Fibroblast of lung (primary cell): Measurements from ENCODE around the gene PCGF5. TPM values are rescaled to one million over a fixed set of nuclear protein-coding genes. Genes with fewer than 3 reads are reported as not detected.

Experiments used
- DNase-seq, 2 donors: peaks; one replicate each; pipeline versions ENCODE4 v3.0.0 to v3.0.0-alpha.2; 2010; ENCODE audit warnings: low read depth in 2 of 2
- H2AFZ ChIP-seq: 2 replicates; pipeline ENCODE4 v1.5.1; 2012; ENCODE audit warnings: low read length, control low read depth, inconsistent platforms
- H3K27ac ChIP-seq: 2 replicates; pipeline ENCODE4 v1.5.1; 2011; ENCODE audit warnings: low read length, control low read depth; ENCODE audit not compliant: insufficient read depth
- H3K27me3 ChIP-seq: 2 replicates; pipeline ENCODE4 v1.5.1; 2011; ENCODE audit warnings: mild to moderate bottlenecking, low read length; ENCODE audit not compliant: control insufficient read depth, insufficient read depth
- H3K36me3 ChIP-seq: 2 replicates; pipeline ENCODE4 v1.5.1; 2011; ENCODE audit warnings: low read length; ENCODE audit not compliant: control insufficient read depth, insufficient read depth
- H3K4me1 ChIP-seq: 2 replicates; pipeline ENCODE4 v1.5.1; 2011; ENCODE audit warnings: low read length; ENCODE audit not compliant: control insufficient read depth, insufficient read depth; ENCODE audit errors: extremely low read depth
- H3K4me2 ChIP-seq: 2 replicates; pipeline ENCODE4 v1.5.1; 2011; ENCODE audit warnings: low read length, control low read depth; ENCODE audit not compliant: insufficient read depth; ENCODE audit errors: extremely low read depth
- H3K4me3 ChIP-seq, 4 experiments: fragments of 200-600 bp in 1 of 4; sonication (generic) in 1 of 4; replicated peaks in 1 of 4; 2 replicates each; pipeline ENCODE4 v1.5.1; 2011 to 2016; ENCODE audit warnings: low read length in 4 of 4, low read depth in 3 of 4, mild to moderate bottlenecking in 3 of 4, control low read depth in 2 of 4, inconsistent platforms in 1 of 4, mixed read lengths in 1 of 4; ENCODE audit not compliant: insufficient read depth in 1 of 4; ENCODE audit errors: control extremely low read depth in 1 of 4
- H3K79me2 ChIP-seq: 2 replicates; pipeline ENCODE4 v1.5.1; 2012; ENCODE audit warnings: mild to moderate bottlenecking, low read length, inconsistent platforms; ENCODE audit not compliant: control insufficient read depth, insufficient read depth
- H3K9ac ChIP-seq: 2 replicates; pipeline ENCODE4 v1.5.1; 2011; ENCODE audit warnings: mild to moderate bottlenecking, low read length, control low read depth; ENCODE audit not compliant: insufficient read depth
- H3K9me3 ChIP-seq: 2 replicates; pipeline ENCODE4 v1.5.1; 2012; ENCODE audit warnings: low read depth, low read length; ENCODE audit not compliant: control insufficient read depth, insufficient read depth
- H4K20me1 ChIP-seq: 2 replicates; pipeline ENCODE4 v1.5.1; 2011; ENCODE audit warnings: low read length; ENCODE audit not compliant: control insufficient read depth, insufficient read depth; ENCODE audit errors: extremely low read depth
- CTCF ChIP-seq, 2 donors: IDR thresholded peaks in 1 of 2; conservative IDR thresholded peaks in 1 of 2; 1 replicate in 1 of 2; 2 replicates in 1 of 2; pipeline ENCODE4 v1.5.1; 2011 to 2012; ENCODE audit warnings: low read length in 2 of 2, control low read depth in 1 of 2, inconsistent platforms in 1 of 2, low read depth in 1 of 2, mild to moderate bottlenecking in 1 of 2
- EZH2 ChIP-seq: IDR thresholded peaks from 2 replicates; pipeline ENCODE4 v1.5.1; 2012; ENCODE audit warnings: low read length, control low read depth, mild to moderate bottlenecking; ENCODE audit errors: missing control alignments
- polyA plus RNA-seq, 2 donors: library from polyadenylated mRNA; depleted of rRNA in 1 of 2; stranded (reverse) in 1 of 2; unstranded in 1 of 2; fragments of >200 nt; gene quantifications; 2 replicates each; pipeline ENCODE4 v1.2.1, GENCODE V29; 2011 to 2012; ENCODE audit warnings: missing spikeins in 1 of 2
- total RNA-seq: library from RNA; depleted of rRNA; stranded (reverse); fragments of >200 nt; gene quantifications from 2 replicates; pipeline ENCODE4 v1.2.1, GENCODE V29; 2014

The PCGF5 gene
- total and polyA plus RNA-seq, 2 donors (not counting 1 experiment from before 2014, with no cell fraction given): 31.3 to 31.5 TPM

DNA sequence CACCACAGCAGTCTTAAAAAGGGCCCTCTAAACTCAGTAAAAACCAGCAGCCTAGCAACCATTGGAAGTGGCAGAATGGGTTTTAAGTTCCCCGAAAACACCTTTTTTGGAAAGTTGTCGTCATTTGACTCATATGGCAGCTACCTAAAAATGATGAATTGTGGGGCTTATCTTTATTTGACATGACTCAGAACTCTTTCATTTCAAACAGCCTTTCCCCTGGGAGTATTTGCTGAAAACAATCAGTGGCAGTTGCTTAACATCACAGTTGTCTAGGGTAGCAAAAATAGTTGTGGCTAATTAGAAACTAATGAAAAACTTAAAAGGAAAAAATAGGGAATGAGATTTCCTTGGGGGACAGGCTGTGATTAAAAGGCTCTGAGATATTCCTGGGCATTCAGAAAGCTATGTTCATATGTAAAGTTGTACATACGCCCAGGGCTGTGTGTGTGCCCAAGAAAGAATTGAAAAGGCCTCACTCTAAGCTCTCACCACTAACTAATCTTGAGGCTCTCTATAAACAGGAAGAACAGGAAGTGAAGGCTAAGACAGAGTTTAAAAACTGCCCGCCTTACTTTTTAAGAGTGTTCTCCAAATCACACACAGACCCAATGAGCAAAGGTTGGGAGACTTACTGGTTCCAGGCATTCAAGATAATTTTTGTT lies 108.0 kb downstream of the PCGF5 start:
- H3K27me3 ChIP-seq: no peaks in the 10 kb centered on the region
- no peaks in the 10 kb centered on the region for H3K36me3 ChIP-seq
- no peaks in the 10 kb centered on the region for H3K9me3 ChIP-seq
- no peaks in the 10 kb centered on the region for H4K20me1 ChIP-seq
- TF ChIP-seq EZH2: no peak
- TF ChIP-seq CTCF (conservative IDR thresholded peaks at IDR 0.05 in 1 of 2, IDR thresholded peaks at IDR 0.05 in 1 of 2; ENCODE audit: low read depth in 1 of 2, low read length in 2 of 2): no peak
- no peak overlapping the region for H3K4me2 ChIP-seq
- no peaks in the 10 kb centered on the region for H3K4me1 ChIP-seq
- H3K27ac ChIP-seq: no peak overlapping the region
- H3K9ac ChIP-seq: no peak overlapping the region
- no peaks in the 10 kb centered on the region for H3K79me2 ChIP-seq
- H2AFZ ChIP-seq: no peak overlapping the region
- no peak overlapping the region for H3K4me3 ChIP-seq
- DNase-seq: no peak

Other genes with a start within 250 kb of the PCGF5 start
- gene HECTD2, start 189.7 kb downstream of the PCGF5 start, total RNA-seq: 7.2 and 8.3 TPM in 2 replicates
- 5.2 and 7.6 TPM in 2 replicates for gene HECTD2, start 189.7 kb downstream of the PCGF5 start, polyA plus RNA-seq